Parathyroid adenoma (tissue), 2 donors: ENCODE data around the gene ZNF787.
"Not testable (repeated sequence)": the region's sequence is repeated elsewhere in the genome, so short reads cannot be mapped to it uniquely, and the experiment has no call there.

Source experiments
- H2AFZ ChIP-seq: fragments of 300-600 bp; sonication (generic); one replicate; pipeline ENCODE4 v1.7.0; 2017; ENCODE audit warnings: antibody characterized with exemption, mild to moderate bottlenecking
- H3K27ac ChIP-seq: fragments of 300-600 bp; sonication (generic); one replicate; pipeline ENCODE4 v1.7.0; 2017
- H3K27me3 ChIP-seq: fragments of 300-600 bp; sonication (generic); one replicate; pipeline ENCODE4 v1.7.0; 2017; ENCODE audit warnings: low read length; ENCODE audit not compliant: control insufficient read depth, insufficient read depth
- H3K36me3 ChIP-seq: fragments of 300-600 bp; sonication (generic); one replicate; pipeline ENCODE4 v1.7.0; 2017; ENCODE audit warnings: low read length; ENCODE audit not compliant: control insufficient read depth, insufficient read depth
- H3K4me1 ChIP-seq: fragments of 300-600 bp; sonication (generic); one replicate; pipeline ENCODE4 v1.7.0; 2017; ENCODE audit warnings: control low read depth
- H3K4me2 ChIP-seq: fragments of 300-600 bp; sonication (generic); one replicate; pipeline ENCODE4 v1.7.0; 2017; ENCODE audit warnings: low read length
- H3K4me3 ChIP-seq: fragments of 300-600 bp; sonication (generic); one replicate; pipeline ENCODE4 v1.7.0; 2017; ENCODE audit warnings: low read depth, low read length
- H3K79me2 ChIP-seq: fragments of 300-600 bp; sonication (generic); one replicate; pipeline ENCODE4 v1.7.0; 2017; ENCODE audit warnings: control low read depth
- H3K9ac ChIP-seq: fragments of 300-600 bp; sonication (generic); one replicate; pipeline ENCODE4 v1.7.0; 2017; ENCODE audit warnings: mild to moderate bottlenecking
- H3K9me3 ChIP-seq: fragments of 300-600 bp; sonication (generic); one replicate; pipeline ENCODE4 v1.7.0; 2017; ENCODE audit warnings: low read length; ENCODE audit not compliant: control insufficient read depth
- TF ChIP-seq, protein P1 (sequence below): fragments of 300-600 bp; sonication (generic); IDR thresholded peaks from one replicate; pipeline ENCODE4 v1.7.0; 2017; ENCODE audit warnings: antibody characterized with exemption, mild to moderate bottlenecking
- donor health status: primary hyperparathyroidism.

Gene ZNF787

DNA sequence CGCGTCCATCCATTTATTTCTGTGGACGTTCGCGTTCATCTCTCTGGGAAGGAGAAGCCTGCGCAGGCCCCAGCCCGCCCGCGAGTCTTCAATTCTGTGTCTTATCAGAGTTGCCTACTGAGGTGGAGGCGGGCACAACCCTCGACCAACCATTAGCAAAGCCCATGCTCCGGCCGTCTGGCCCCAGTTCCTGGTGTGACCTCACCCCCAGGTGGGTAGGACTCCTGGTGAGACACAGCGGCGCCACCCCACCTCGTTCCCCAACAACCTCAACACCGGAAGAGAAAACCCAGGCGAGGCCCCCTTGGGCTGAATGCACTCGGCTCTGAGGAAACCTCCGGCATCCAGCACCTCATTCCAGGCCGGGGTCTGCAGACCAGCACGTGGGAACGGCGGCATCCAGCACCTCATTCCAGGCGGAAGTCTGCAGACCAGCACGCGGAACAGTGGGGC lies 14.7 kb downstream of the ZNF787 start:
- H3K9me3 ChIP-seq: no peaks in the 10 kb centered on the region
- H3K27ac ChIP-seq: no peak overlapping the region
- peaks cover 25% of the 10 kb centered on the region for H3K4me1 ChIP-seq
- H3K4me3 ChIP-seq: no peak overlapping the region
- no peak overlapping the region for H2AFZ ChIP-seq
- H3K4me2 ChIP-seq: no peak overlapping the region
- H3K9ac ChIP-seq: no peak overlapping the region
- no peaks in the 10 kb centered on the region for H3K36me3 ChIP-seq
- H3K79me2 ChIP-seq: peaks cover 74% of the 10 kb centered on the region
- TF ChIP-seq, protein P1, sequence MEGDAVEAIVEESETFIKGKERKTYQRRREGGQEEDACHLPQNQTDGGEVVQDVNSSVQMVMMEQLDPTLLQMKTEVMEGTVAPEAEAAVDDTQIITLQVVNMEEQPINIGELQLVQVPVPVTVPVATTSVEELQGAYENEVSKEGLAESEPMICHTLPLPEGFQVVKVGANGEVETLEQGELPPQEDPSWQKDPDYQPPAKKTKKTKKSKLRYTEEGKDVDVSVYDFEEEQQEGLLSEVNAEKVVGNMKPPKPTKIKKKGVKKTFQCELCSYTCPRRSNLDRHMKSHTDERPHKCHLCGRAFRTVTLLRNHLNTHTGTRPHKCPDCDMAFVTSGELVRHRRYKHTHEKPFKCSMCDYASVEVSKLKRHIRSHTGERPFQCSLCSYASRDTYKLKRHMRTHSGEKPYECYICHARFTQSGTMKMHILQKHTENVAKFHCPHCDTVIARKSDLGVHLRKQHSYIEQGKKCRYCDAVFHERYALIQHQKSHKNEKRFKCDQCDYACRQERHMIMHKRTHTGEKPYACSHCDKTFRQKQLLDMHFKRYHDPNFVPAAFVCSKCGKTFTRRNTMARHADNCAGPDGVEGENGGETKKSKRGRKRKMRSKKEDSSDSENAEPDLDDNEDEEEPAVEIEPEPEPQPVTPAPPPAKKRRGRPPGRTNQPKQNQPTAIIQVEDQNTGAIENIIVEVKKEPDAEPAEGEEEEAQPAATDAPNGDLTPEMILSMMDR: no peak
- H3K27me3 ChIP-seq: no peaks in the 10 kb centered on the region

DNA sequence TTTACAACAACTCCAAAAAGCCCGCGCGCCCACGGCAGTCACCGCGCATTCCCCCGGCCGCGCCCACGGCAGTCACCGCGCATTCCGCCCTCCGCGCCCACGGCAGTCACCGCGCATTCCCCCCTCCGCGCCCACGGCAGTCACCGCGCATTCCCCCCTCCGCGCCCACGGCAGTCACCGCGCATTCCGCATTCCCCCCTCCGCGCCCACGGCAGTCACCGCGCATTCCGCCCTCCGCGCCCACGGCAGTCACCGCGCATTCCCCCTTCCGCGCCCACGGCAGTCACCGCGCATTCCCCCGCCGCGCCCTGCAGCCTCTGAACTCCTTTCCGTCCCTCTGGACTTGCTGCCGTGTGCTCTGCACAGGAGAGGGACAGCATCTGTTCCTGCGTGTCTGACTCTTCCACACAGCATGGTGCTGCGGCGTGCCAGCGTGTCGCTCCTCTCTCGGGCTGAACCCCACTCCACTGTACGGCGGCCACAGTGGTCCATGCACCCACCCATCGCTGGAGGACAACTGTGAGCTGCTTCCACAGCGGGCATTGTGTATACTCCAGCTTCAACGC lies 15.2 kb downstream of the ZNF787 start:
- not testable (repeated sequence) for H3K36me3 ChIP-seq, H2AFZ ChIP-seq, H3K27me3 ChIP-seq, H3K27ac ChIP-seq, H3K4me3 ChIP-seq, H3K9ac ChIP-seq, H3K9me3 ChIP-seq, H3K4me2 ChIP-seq
- peaks cover 72% of the 10 kb centered on the region for H3K79me2 ChIP-seq
- H3K4me1 ChIP-seq: peaks cover 20% of the 10 kb centered on the region

GRCh38 chr19:56105090-56105701 lies 15.9 kb downstream of the ZNF787 start:
- no peak overlapping the region for H3K4me2 ChIP-seq

GRCh38 chr19:56104423-56104822 lies 16.7 kb downstream of the ZNF787 start:
- peaks cover 15% of the 10 kb centered on the region for H3K4me1 ChIP-seq

More at GRCh38 chr19:56105090-56105701, 15.9 kb downstream of the ZNF787 start:
- H3K4me1 ChIP-seq: peaks cover 15% of the 10 kb centered on the region
- peaks cover 68% of the 10 kb centered on the region for H3K79me2 ChIP-seq
- no peaks in the 10 kb centered on the region for H3K27me3 ChIP-seq
- no peak overlapping the region for H3K9ac ChIP-seq
- H3K9me3 ChIP-seq: no peaks in the 10 kb centered on the region
- no peaks in the 10 kb centered on the region for H3K36me3 ChIP-seq
- TF ChIP-seq, protein P1: peak; percentile 79
- H3K27ac ChIP-seq: peak overlapping the region; percentile 66
- H2AFZ ChIP-seq: peak overlapping the region; percentile 8
- H3K4me3 ChIP-seq: no peak overlapping the region

GRCh38 chr19:56103027-56103614 lies 18.0 kb downstream of the ZNF787 start:
- Histone ChIP-seq H3K4me1 (peaks cover 4% of the 10 kb centered on the region), H3K4me2 (no peak overlapping the region), H3K79me2 (peaks cover 58% of the 10 kb centered on the region), H3K27ac (no peak overlapping the region), H3K36me3 (no peaks in the 10 kb centered on the region), H3K9me3 (no peaks in the 10 kb centered on the region), H3K27me3 (no peaks in the 10 kb centered on the region), H3K9ac (no peak overlapping the region), H3K4me3 (no peak overlapping the region), H2AFZ (no peak overlapping the region)
- TF ChIP-seq, protein P1: no peak

More at GRCh38 chr19:56104423-56104822, 16.7 kb downstream of the ZNF787 start:
- no peak overlapping the region for H3K27ac ChIP-seq
- TF ChIP-seq, protein P1: no peak
- no peak overlapping the region for H2AFZ ChIP-seq
- no peaks in the 10 kb centered on the region for H3K36me3 ChIP-seq
- H3K79me2 ChIP-seq: peaks cover 63% of the 10 kb centered on the region
- H3K4me2 ChIP-seq: no peak overlapping the region
- H3K27me3 ChIP-seq: no peaks in the 10 kb centered on the region
- no peaks in the 10 kb centered on the region for H3K9me3 ChIP-seq
- no peak overlapping the region for H3K4me3 ChIP-seq
- H3K9ac ChIP-seq: no peak overlapping the region
